ENCODE data around the gene NINL.
"Not testable (repeated sequence)": the region's sequence is repeated elsewhere in the genome, so short reads cannot be mapped to it uniquely, and the experiment has no call there.

The NINL gene

DNA sequence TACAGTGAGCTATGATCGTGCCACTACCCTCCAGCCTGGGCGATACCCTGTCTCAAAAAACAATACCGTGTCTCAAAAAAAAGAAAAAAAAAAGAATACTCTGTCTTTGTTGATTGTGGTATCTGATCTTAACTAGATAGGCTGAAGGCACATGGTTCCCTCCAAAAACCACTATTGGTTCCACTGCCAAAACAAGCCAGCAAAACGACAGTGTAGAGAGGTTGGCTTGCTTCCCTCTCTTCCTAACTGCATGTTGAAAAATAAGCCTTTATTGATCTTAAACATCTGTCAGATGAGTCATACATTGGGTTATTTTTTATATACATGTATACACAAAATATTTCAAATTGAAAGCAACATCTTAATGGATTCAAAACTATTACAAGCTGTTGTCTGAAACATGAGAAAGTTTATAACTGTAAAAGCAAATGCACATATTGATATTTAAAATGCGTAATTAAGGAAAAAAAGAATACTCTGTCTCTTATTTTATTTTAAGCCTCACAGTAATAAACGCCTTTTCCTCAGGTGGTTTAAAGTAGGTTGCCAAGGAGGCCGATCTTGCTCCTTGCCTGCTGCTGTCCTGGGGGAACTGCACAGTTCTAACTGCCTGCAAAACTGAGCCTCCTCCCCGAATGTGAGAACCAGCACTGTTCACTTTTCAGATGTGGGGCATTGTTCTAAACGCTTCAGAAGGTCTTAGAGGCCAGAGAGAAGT lies 7.0 kb upstream of the NINL start:
- Histone ChIP-seq H3K18ac (ENCODE audit: low read length) (no peak overlapping the region), H3K4ac (ENCODE audit: low read length) (no peak overlapping the region), H3K4me2 (ENCODE audit: insufficient read depth, low read length, poor library complexity, severe bottlenecking) (no peak overlapping the region), H2BK120ac (ENCODE audit: low read depth, low read length) (no peak overlapping the region), H3K4me3 (ENCODE audit: low read length in 2 of 2) (no peak overlapping the region), H3K4me1 (ENCODE audit: control insufficient read depth in 2 of 2, insufficient read depth in 1 of 2, low read depth in 1 of 2, low read length in 2 of 2) (peaks cover 2 to 3% of the 10 kb centered on the region in 2 donors), H3K23ac (ENCODE audit: low read depth, low read length, poor library complexity) (no peak overlapping the region), H3K27me3 (ENCODE audit: control insufficient read depth in 3 of 3, insufficient read depth in 3 of 3, low read depth in 1 of 3, low read length in 3 of 3) (peaks cover 0 to 2% (median 0%) of the 10 kb centered on the region in 3 experiments), H2BK5ac (ENCODE audit: low read length) (no peak overlapping the region), H3K9ac (ENCODE audit: low read depth, low read length, poor library complexity) (no peak overlapping the region), H3K36me3 (replicated peaks in 1 of 2; ENCODE audit: control insufficient read depth in 2 of 2, insufficient read depth in 2 of 2, low read length in 2 of 2) (no peaks in the 10 kb centered on the region), H4K8ac (ENCODE audit: low read depth, low read length) (peak overlapping the region; percentile 29), H3K79me1 (ENCODE audit: low read depth, low read length) (no peaks in the 10 kb centered on the region), H3K14ac (ENCODE audit: low read length) (no peak overlapping the region), H2AK5ac (ENCODE audit: low read depth, low read length) (no peak overlapping the region), H2BK15ac (ENCODE audit: low read length) (no peak overlapping the region), H2BK12ac (ENCODE audit: low read length) (no peak overlapping the region), H3K27ac (replicated peaks; ENCODE audit: low read length) (no peak overlapping the region), H3K9me3 (replicated peaks in 1 of 2; ENCODE audit: control insufficient read depth in 2 of 2, insufficient read depth in 1 of 2, low read depth in 1 of 2, low read length in 2 of 2) (no peaks in the 10 kb centered on the region), H2AFZ (ENCODE audit: low read length) (peak overlapping the region; percentile 62), H4K91ac (ENCODE audit: low read depth, low read length, poor library complexity) (no peak overlapping the region)
- DNase-seq (ENCODE audit: low spot score), result no peak
- WGBS, 2 donors (ENCODE audit: extremely low coverage in 2 of 2, insufficient read length in 2 of 2, insufficient replicate concordance in 1 of 2), result no CpG with 5 or more reads among the region's 9 CpGs

DNA sequence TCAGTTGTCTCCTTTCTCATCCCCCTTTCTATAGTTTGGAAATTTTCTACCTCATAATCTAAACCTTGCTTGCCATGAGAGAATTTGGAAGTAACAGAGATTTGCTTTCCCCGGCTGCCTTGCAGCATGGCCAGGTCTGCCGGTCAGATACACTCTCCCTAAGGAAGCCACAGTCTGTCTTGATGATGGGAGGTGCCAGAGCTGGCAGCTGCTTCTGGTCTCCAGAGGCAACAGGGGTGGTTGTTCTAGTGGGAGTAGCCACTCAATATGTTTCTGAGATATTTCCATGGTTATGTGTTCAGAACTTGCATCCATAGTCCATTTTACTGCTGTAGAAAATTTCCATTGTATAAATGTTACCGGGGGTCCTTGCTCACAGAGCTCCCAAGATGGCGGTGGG lies 5.4 kb upstream of the NINL start:
- H3K14ac ChIP-seq (ENCODE audit: low read length); H4K91ac ChIP-seq (ENCODE audit: low read depth, low read length, poor library complexity); H4K8ac ChIP-seq (ENCODE audit: low read depth, low read length); H3K4me1 ChIP-seq (ENCODE audit: control insufficient read depth in 2 of 2, insufficient read depth in 1 of 2, low read depth in 1 of 2, low read length in 2 of 2); H3K9me3 ChIP-seq (replicated peaks in 1 of 2; ENCODE audit: control insufficient read depth in 2 of 2, insufficient read depth in 1 of 2, low read depth in 1 of 2, low read length in 2 of 2); H3K4ac ChIP-seq (ENCODE audit: low read length); H3K9ac ChIP-seq (ENCODE audit: low read depth, low read length, poor library complexity); H3K4me2 ChIP-seq (ENCODE audit: insufficient read depth, low read length, poor library complexity, severe bottlenecking); H3K27me3 ChIP-seq (ENCODE audit: control insufficient read depth in 3 of 3, insufficient read depth in 3 of 3, low read depth in 1 of 3, low read length in 3 of 3); H2BK12ac ChIP-seq (ENCODE audit: low read length); H3K4me3 ChIP-seq (ENCODE audit: low read length in 2 of 2); H2BK15ac ChIP-seq (ENCODE audit: low read length); DNase-seq (ENCODE audit: low spot score); H3K27ac ChIP-seq (replicated peaks; ENCODE audit: low read length); H2AFZ ChIP-seq (ENCODE audit: low read length); H3K36me3 ChIP-seq (replicated peaks in 1 of 2; ENCODE audit: control insufficient read depth in 2 of 2, insufficient read depth in 2 of 2, low read length in 2 of 2); H2BK5ac ChIP-seq (ENCODE audit: low read length); H2BK120ac ChIP-seq (ENCODE audit: low read depth, low read length); H3K79me1 ChIP-seq (ENCODE audit: low read depth, low read length); H3K23ac ChIP-seq (ENCODE audit: low read depth, low read length, poor library complexity); H2AK5ac ChIP-seq (ENCODE audit: low read depth, low read length); H3K18ac ChIP-seq (ENCODE audit: low read length): not testable (repeated sequence)
- no CpG with 5 or more reads among the region's 4 CpGs for WGBS, 2 donors (ENCODE audit: extremely low coverage in 2 of 2, insufficient read length in 2 of 2, insufficient replicate concordance in 1 of 2)

- Histone ChIP-seq H3K36me3 (replicated peaks in 1 of 2; ENCODE audit: control insufficient read depth in 2 of 2, insufficient read depth in 2 of 2, low read length in 2 of 2) (no peaks in the 10 kb centered on the region), H3K27ac (replicated peaks; ENCODE audit: low read length) (no peak overlapping the region), H4K91ac (ENCODE audit: low read depth, low read length, poor library complexity) (no peak overlapping the region), H2BK12ac (ENCODE audit: low read length) (no peak overlapping the region), H3K27me3 (ENCODE audit: control insufficient read depth in 3 of 3, insufficient read depth in 3 of 3, low read depth in 1 of 3, low read length in 3 of 3) (no peaks in the 10 kb centered on the region), H3K14ac (ENCODE audit: low read length) (no peak overlapping the region), H2AK5ac (ENCODE audit: low read depth, low read length) (no peak overlapping the region), H3K4me3 (ENCODE audit: low read length in 2 of 2) (no peak overlapping the region), H3K9ac (ENCODE audit: low read depth, low read length, poor library complexity) (no peak overlapping the region), H3K18ac (ENCODE audit: low read length) (no peak overlapping the region), H4K8ac (ENCODE audit: low read depth, low read length) (no peak overlapping the region), H3K23ac (ENCODE audit: low read depth, low read length, poor library complexity) (no peak overlapping the region), H2BK5ac (ENCODE audit: low read length) (no peak overlapping the region), H3K4me2 (ENCODE audit: insufficient read depth, low read length, poor library complexity, severe bottlenecking) (no peak overlapping the region), H3K4me1 (ENCODE audit: control insufficient read depth in 2 of 2, insufficient read depth in 1 of 2, low read depth in 1 of 2, low read length in 2 of 2) (peaks cover 3 to 4% of the 10 kb centered on the region in 2 donors), H3K79me1 (ENCODE audit: low read depth, low read length) (peaks cover 2% of the 10 kb centered on the region), H3K9me3 (replicated peaks in 1 of 2; ENCODE audit: control insufficient read depth in 2 of 2, insufficient read depth in 1 of 2, low read depth in 1 of 2, low read length in 2 of 2) (no peaks in the 10 kb centered on the region), H3K4ac (ENCODE audit: low read length) (no peak overlapping the region), H2BK120ac (ENCODE audit: low read depth, low read length) (no peak overlapping the region), H2BK15ac (ENCODE audit: low read length) (no peak overlapping the region), H2AFZ (ENCODE audit: low read length) (no peak overlapping the region)
- no peak for DNase-seq (ENCODE audit: low spot score)
- WGBS, 2 donors (ENCODE audit: extremely low coverage in 2 of 2, insufficient read length in 2 of 2, insufficient replicate concordance in 1 of 2), result no CpG with 5 or more reads among the region's 7 CpGs
Observed at GRCh38 chr20:25588491-25588890, 3.2 kb upstream of the NINL start.

GRCh38 chr20:25587536-25587935 lies 2.2 kb upstream of the NINL start:
- Histone ChIP-seq H4K91ac (ENCODE audit: low read depth, low read length, poor library complexity) (no peak overlapping the region), H3K9me3 (replicated peaks in 1 of 2; ENCODE audit: control insufficient read depth in 2 of 2, insufficient read depth in 1 of 2, low read depth in 1 of 2, low read length in 2 of 2) (no peaks in the 10 kb centered on the region), H2AK5ac (ENCODE audit: low read depth, low read length) (no peak overlapping the region), H3K4me1 (ENCODE audit: control insufficient read depth in 2 of 2, insufficient read depth in 1 of 2, low read depth in 1 of 2, low read length in 2 of 2) (peaks cover under 1 to 2% of the 10 kb centered on the region in 2 donors), H3K23ac (ENCODE audit: low read depth, low read length, poor library complexity) (no peak overlapping the region), H3K14ac (ENCODE audit: low read length) (no peak overlapping the region), H2BK12ac (ENCODE audit: low read length) (no peak overlapping the region), H2BK120ac (ENCODE audit: low read depth, low read length) (no peak overlapping the region), H3K27ac (replicated peaks; ENCODE audit: low read length) (no peak overlapping the region), H2BK5ac (ENCODE audit: low read length) (no peak overlapping the region), H3K4ac (ENCODE audit: low read length) (no peak overlapping the region), H3K79me1 (ENCODE audit: low read depth, low read length) (peaks cover 2% of the 10 kb centered on the region), H3K9ac (ENCODE audit: low read depth, low read length, poor library complexity) (no peak overlapping the region), H3K27me3 (ENCODE audit: control insufficient read depth in 3 of 3, insufficient read depth in 3 of 3, low read depth in 1 of 3, low read length in 3 of 3) (no peaks in the 10 kb centered on the region), H2AFZ (ENCODE audit: low read length) (no peak overlapping the region), H4K8ac (ENCODE audit: low read depth, low read length) (no peak overlapping the region), H2BK15ac (ENCODE audit: low read length) (no peak overlapping the region), H3K4me2 (ENCODE audit: insufficient read depth, low read length, poor library complexity, severe bottlenecking) (no peak overlapping the region), H3K18ac (ENCODE audit: low read length) (no peak overlapping the region), H3K36me3 (replicated peaks in 1 of 2; ENCODE audit: control insufficient read depth in 2 of 2, insufficient read depth in 2 of 2, low read length in 2 of 2) (no peaks in the 10 kb centered on the region), H3K4me3 (ENCODE audit: low read length in 2 of 2) (peak overlapping the region in 1 of 2 donors; percentile 35)
- DNase-seq (ENCODE audit: low spot score), result no peak
- no CpG with 5 or more reads among the region's 5 CpGs for WGBS, 2 donors (ENCODE audit: extremely low coverage in 2 of 2, insufficient read length in 2 of 2, insufficient replicate concordance in 1 of 2)

Data from neuronal stem cell (in vitro differentiated cells).